Type B pancreatic cell (in vitro differentiated cells): ENCODE results near the gene MCOLN1. TPM values are rescaled to one million over a fixed set of nuclear protein-coding genes. Genes with fewer than 3 reads are reported as not detected.
A peak's percentile ranks its signal among the peaks of the same experiment; 100 is the strongest.

Experiments
- DNase-seq: peaks from one replicate; pipeline ENCODE4 v3.0.0; 2021; ENCODE audit warnings: mixed read lengths; ENCODE audit not compliant: unreplicated experiment; ENCODE audit errors: extremely low spot score
- H3K27ac Mint-ChIP-seq: 2 replicates; pipeline ENCODE4 v1.8.0; 2021; ENCODE audit warnings: mild to moderate bottlenecking, mixed read lengths
- H3K27me3 Mint-ChIP-seq: 2 replicates; pipeline ENCODE4 v1.8.0; 2021; ENCODE audit warnings: mixed read lengths
- H3K36me3 Mint-ChIP-seq: 2 replicates; pipeline ENCODE4 v1.8.0; 2021; ENCODE audit warnings: mixed read lengths
- H3K4me1 Mint-ChIP-seq: one replicate; pipeline ENCODE4 v1.8.0; 2021; ENCODE audit warnings: mixed read lengths; ENCODE audit not compliant: unreplicated experiment
- H3K4me3 Mint-ChIP-seq: 2 replicates; pipeline ENCODE4 v1.8.0; 2021; ENCODE audit warnings: mild to moderate bottlenecking, mixed read lengths
- H3K9me3 Mint-ChIP-seq: 2 replicates; pipeline ENCODE4 v1.8.0; 2021; ENCODE audit warnings: mixed read lengths
- CTCF ChIP-seq: fragments of 200-600 bp; sonication (generic); conservative IDR thresholded peaks from 2 replicates; pipeline ENCODE4 v1.5.0; 2021; ENCODE audit warnings: antibody characterized with exemption, mild to moderate bottlenecking
- total RNA-seq: library from RNA; stranded (reverse); gene quantifications from 2 replicates; pipeline ENCODE4 v1.2.1, GENCODE V29; 2021; ENCODE audit warnings: low replicate concordance

Gene MCOLN1
- total RNA-seq, 1 donor from 2014 or later = 24.0 TPM

GRCh38 chr19:7549429-7550148 lies 27.2 kb downstream of the MCOLN1 start:
- peaks cover 8% of the 10 kb centered on the region for H3K36me3 Mint-ChIP-seq
- no peak for DNase-seq
- H3K9me3 Mint-ChIP-seq = no peaks in the 10 kb centered on the region
- TF ChIP-seq CTCF = no peak
- no peak overlapping the region for H3K4me3 Mint-ChIP-seq
- H3K27ac Mint-ChIP-seq = no peak overlapping the region
- H3K4me1 Mint-ChIP-seq = peaks cover 6% of the 10 kb centered on the region
- no peaks in the 10 kb centered on the region for H3K27me3 Mint-ChIP-seq

- Mint-ChIP-seq H3K36me3 (peaks cover 8% of the 10 kb centered on the region), H3K27me3 (no peaks in the 10 kb centered on the region), H3K9me3 (no peaks in the 10 kb centered on the region), H3K4me3 (no peak overlapping the region), H3K4me1 (peaks cover 6% of the 10 kb centered on the region), H3K27ac (no peak overlapping the region)
- no peak for TF ChIP-seq CTCF
- no peak for DNase-seq
These were observed 27.8 kb downstream of the MCOLN1 start for GRCh38 chr19:7550169-7550770.

- no peak for TF ChIP-seq CTCF
- no peaks in the 10 kb centered on the region for H3K27me3 Mint-ChIP-seq
- H3K27ac Mint-ChIP-seq = peak overlapping the region; percentile 59
- peaks cover 6% of the 10 kb centered on the region for H3K4me1 Mint-ChIP-seq
- H3K36me3 Mint-ChIP-seq = peaks cover 4% of the 10 kb centered on the region
- H3K4me3 Mint-ChIP-seq = peak overlapping the region; percentile 77
- no peaks in the 10 kb centered on the region for H3K9me3 Mint-ChIP-seq
- peak; percentile 81 for DNase-seq
These were observed 28.8 kb downstream of the MCOLN1 start for GRCh38 chr19:7550987-7551761.

GRCh38 chr19:7552781-7553180 lies 30.4 kb downstream of the MCOLN1 start:
- TF ChIP-seq CTCF = no peak
- DNase-seq = no peak
- H3K27me3 Mint-ChIP-seq = no peaks in the 10 kb centered on the region
- H3K27ac Mint-ChIP-seq = no peak overlapping the region
- H3K4me3 Mint-ChIP-seq = no peak overlapping the region
- H3K4me1 Mint-ChIP-seq = peaks cover 6% of the 10 kb centered on the region
- H3K9me3 Mint-ChIP-seq = no peaks in the 10 kb centered on the region
- peaks cover 6% of the 10 kb centered on the region for H3K36me3 Mint-ChIP-seq

GRCh38 chr19:7554565-7554964 lies 32.1 kb downstream of the MCOLN1 start:
- no peak for DNase-seq
- no peak overlapping the region for H3K27ac Mint-ChIP-seq
- TF ChIP-seq CTCF = no peak
- no peaks in the 10 kb centered on the region for H3K27me3 Mint-ChIP-seq
- peaks cover 6% of the 10 kb centered on the region for H3K4me1 Mint-ChIP-seq
- no peak overlapping the region for H3K4me3 Mint-ChIP-seq
- H3K36me3 Mint-ChIP-seq = peaks cover 13% of the 10 kb centered on the region
- no peaks in the 10 kb centered on the region for H3K9me3 Mint-ChIP-seq
